ENCODE measurements around the gene MAGI3. TPM values are rescaled to one million over a fixed set of nuclear protein-coding genes. Genes with fewer than 3 reads are reported as not detected.

MAGI3 gene
- total and polyA plus RNA-seq, 2 of the 13 experiments (the other 11 are each of a cell fraction or from before 2014, with no cell fraction given), result 4.0 to 11.8 TPM

- no peak for TF ChIP-seq BCLAF1 (IDR thresholded peaks at IDR 0.05)
- no peak for TF ChIP-seq ZNF432 (CRISPR knock-in tag; IDR thresholded peaks at IDR 0.05; ENCODE audit: borderline replicate concordance)
- TF ChIP-seq ZNF496 (CRISPR knock-in tag; IDR thresholded peaks at IDR 0.05; ENCODE audit: insufficient replicate concordance), result no peak
- TF ChIP-seq THRA (CRISPR knock-in tag; IDR thresholded peaks at IDR 0.05; ENCODE audit: borderline replicate concordance), result no peak
- TF ChIP-seq ZNF597 (CRISPR knock-in tag; IDR thresholded peaks at IDR 0.05), result no peak
Measured at GRCh38 chr1:113659035-113659434, 268.7 kb downstream of the MAGI3 start (continued).

- DNase-seq (ENCODE audit: low spot score), result no peak
- FAIRE-seq, result no peak
- H3K27ac ChIP-seq (ENCODE audit: extremely low read length, insufficient read depth, low read length), result no peak overlapping the region
- in situ Hi-C loops (cut with HindIII; ENCODE audit: extremely low pct_ligation_motif_present, low pct_unique_long_range_greater_than_20kb) (loop anchor here (25.0 kb wide), 1 partner anchor 172 kb away; no protein-coding TSS in a partner anchor), intact Hi-C loops (cut with micrococcal nuclease; ENCODE audit: unreplicated experiment) (no loop called here)
- H2AFZ ChIP-seq (ENCODE audit: low read length), result no peak overlapping the region
- H3K4me2 ChIP-seq (ENCODE audit: low read depth, low read length), result no peak overlapping the region
- H3K9me3 ChIP-seq (ENCODE audit: low read length), result no peaks in the 10 kb centered on the region
- H3K27me3 ChIP-seq (ENCODE audit: control insufficient read depth in 1 of 2, insufficient read depth in 2 of 2, low read length in 2 of 2), result no peaks in the 10 kb centered on the region
- peaks cover 2 to 12% of the 10 kb centered on the region in 2 experiments; a peak in 4 of 5 replicates for H3K36me3 ChIP-seq (replicated peaks in 1 of 2; ENCODE audit: control insufficient read depth in 1 of 2, insufficient read depth in 2 of 2, low read length in 2 of 2)
- ChIA-PET CTCF (ENCODE audit: low intra/inter-chr PET ratio, low total read pairs) (no interaction called here), POLR2A (no interaction called here)
- no peaks in the 10 kb centered on the region for H3K4me1 ChIP-seq (ENCODE audit: insufficient read depth, low read length)
- no peak overlapping the region for H3K9ac ChIP-seq (ENCODE audit: insufficient read depth, low read depth, low read length)
- ATAC-seq, result no peak
- no TSS peak for BruUV-seq (replicated peaks)
- no peak overlapping the region for H3K4me3 ChIP-seq (replicated peaks in 1 of 3; ENCODE audit: insufficient read depth in 1 of 3, low read depth in 2 of 3, low read length in 3 of 3)
- no peaks in the 10 kb centered on the region for H3K79me2 ChIP-seq (ENCODE audit: insufficient read depth, low read length)
- H4K20me1 ChIP-seq (ENCODE audit: insufficient read depth, low read length), result no peaks in the 10 kb centered on the region
- 84% methylated on average over 4 of the region's 4 CpGs for WGBS (ENCODE audit: low lambda C conversion rate)
- no peak for TF ChIP-seq ZNF746 (CRISPR knock-in tag; IDR thresholded peaks at IDR 0.05)
- no peak for TF ChIP-seq ZNF318 (CRISPR knock-in tag; IDR thresholded peaks at IDR 0.05)
- TF ChIP-seq ZNF256 (CRISPR knock-in tag; conservative IDR thresholded peaks at IDR 0.05), result no peak
Measured at GRCh38 chr1:113659556-113659955, 269.2 kb downstream of the MAGI3 start.
